ENCODE data around the gene AVPI1.
"Not testable (repeated sequence)": the region's sequence is repeated elsewhere in the genome, so short reads cannot be mapped to it uniquely, and the experiment has no call there.

The AVPI1 gene

GRCh38 chr10:97640174-97640867, 46.7 kb downstream of the AVPI1 start, which contains the start of gene PI4K2A:
Gene PI4K2A, plus strand, starts transcription at chr10:97640671. Its CDS starts 72 bp downstream, at chr10:97640743.
- DNase-seq = peak; percentile 98

DNA sequence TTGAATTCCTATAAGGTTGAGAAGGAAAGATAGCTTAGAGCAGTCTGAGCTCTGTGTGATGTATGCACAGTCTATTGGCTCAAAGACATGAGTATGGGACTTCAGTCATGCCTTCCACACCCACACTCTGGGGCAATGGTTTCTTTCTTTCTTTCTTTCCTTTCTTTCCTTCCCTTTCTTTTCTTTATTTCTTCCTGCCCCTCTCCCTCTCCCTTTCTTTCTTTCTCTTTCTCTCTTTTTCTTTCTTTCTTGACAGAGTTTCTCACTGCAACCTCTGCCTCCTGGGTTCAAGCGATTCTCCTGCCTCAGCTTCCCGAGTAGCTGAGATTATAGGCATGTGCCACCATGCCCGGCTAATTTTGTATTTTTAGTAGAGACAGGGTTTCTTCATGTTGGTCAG, 48.0 kb downstream of the AVPI1 start:
- not testable (repeated sequence) for DNase-seq

- no peak for DNase-seq
Observed at GRCh38 chr10:97635577-97635976, 51.5 kb downstream of the AVPI1 start.

DNA sequence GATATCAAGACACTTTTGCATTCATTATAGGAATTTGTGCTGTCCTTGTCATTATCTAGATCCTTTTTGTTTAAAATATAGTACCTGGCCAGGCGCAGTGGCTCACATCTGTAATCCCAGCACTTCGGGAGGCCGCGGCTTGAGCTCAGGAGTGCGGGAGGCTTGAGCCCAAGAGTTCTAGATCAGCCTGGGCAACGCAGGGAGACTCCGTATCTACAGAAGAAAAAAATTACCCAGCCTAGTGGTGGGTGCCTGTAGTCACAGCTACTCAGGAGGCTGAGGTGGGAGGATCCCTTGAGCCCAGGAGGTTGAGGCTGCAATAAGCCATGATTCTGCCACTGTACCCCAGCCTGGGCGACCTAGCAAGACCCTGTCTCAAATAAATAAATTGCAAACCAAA, 53.1 kb downstream of the AVPI1 start:
- DNase-seq = peak; percentile 61

DNA sequence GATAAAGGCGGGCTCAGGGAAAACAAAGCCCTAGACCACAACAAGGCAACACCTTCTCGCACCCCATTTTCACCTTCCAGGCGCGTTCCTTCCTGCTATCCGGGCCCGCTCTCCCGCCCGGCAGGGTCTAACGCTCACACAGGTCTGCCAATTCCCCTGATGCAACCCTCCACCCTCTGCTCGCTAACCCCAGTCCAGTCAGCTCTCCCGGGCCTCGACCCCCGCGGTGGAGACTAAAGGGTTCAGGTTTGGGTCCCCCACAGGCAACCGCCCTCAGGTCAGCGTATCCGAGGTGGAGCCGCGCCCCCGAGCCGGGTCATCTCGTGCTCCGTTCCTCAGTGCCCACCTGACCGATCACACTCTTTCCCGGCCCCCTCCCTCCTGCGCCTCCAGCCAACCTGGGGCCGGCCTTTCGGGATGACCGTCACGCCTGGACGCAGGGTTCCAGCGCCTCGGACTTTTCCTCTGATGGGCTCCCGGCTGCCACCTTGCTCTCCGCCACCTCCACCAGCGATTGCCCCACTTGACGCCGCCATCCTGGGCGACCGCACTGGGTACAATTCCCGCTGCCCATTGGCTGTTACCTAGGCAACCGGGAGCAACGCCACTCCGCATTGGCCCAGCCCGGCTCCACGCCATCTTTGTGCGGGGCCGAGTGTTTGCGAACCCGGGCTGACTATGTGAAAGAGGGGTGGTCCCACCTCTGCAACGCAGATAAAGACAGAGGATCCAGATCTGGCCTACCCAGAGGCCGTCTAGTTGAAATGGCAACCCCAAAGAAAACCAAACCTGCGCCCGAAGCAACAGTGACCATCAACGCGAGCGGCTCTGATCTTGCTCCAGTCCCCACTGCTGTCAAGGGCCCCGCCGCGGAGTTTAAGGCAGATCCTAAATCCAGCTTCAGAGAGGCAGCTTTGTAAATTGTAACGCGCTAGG, 53.8 kb downstream of the AVPI1 start, which contains the start of gene MORN4:
Gene MORN4 (minus strand): TSS at position 552 of the 936 bp plus-strand sequence. CDS start 13,847 bp downstream, outside the sequence.
- DNase-seq = peak; percentile 94

DNA sequence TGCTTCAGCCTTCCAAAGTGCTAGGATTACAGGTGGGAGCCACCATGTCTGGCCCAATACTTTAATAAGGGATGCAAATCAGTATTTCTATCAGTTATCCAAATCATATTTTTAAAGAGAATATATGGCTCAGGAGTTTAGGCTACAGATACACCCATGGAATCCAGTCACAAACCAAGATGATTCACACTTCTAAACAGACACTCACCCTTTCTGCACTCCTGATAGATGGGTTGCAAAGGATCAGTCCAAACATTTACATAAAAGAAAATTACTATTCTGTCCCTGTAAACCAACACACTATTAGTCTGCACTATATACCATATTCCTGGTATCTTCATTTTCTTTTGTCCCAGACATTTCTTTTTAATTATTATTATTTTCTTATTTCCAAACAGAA, 55.9 kb downstream of the AVPI1 start:
- DNase-seq = no peak

GRCh38 chr10:97629289-97629688, 57.8 kb downstream of the AVPI1 start:
- DNase-seq = no peak

GRCh38 chr10:97628228-97628627, 58.8 kb downstream of the AVPI1 start:
- DNase-seq = no peak

- no peak for DNase-seq
Observed at GRCh38 chr10:97627731-97628130, 59.3 kb downstream of the AVPI1 start.
